ENCODE data around the gene FLT3.
"Not testable (repeated sequence)": the region's sequence is repeated elsewhere in the genome, so short reads cannot be mapped to it uniquely, and the experiment has no call there.

FLT3 gene

DNA sequence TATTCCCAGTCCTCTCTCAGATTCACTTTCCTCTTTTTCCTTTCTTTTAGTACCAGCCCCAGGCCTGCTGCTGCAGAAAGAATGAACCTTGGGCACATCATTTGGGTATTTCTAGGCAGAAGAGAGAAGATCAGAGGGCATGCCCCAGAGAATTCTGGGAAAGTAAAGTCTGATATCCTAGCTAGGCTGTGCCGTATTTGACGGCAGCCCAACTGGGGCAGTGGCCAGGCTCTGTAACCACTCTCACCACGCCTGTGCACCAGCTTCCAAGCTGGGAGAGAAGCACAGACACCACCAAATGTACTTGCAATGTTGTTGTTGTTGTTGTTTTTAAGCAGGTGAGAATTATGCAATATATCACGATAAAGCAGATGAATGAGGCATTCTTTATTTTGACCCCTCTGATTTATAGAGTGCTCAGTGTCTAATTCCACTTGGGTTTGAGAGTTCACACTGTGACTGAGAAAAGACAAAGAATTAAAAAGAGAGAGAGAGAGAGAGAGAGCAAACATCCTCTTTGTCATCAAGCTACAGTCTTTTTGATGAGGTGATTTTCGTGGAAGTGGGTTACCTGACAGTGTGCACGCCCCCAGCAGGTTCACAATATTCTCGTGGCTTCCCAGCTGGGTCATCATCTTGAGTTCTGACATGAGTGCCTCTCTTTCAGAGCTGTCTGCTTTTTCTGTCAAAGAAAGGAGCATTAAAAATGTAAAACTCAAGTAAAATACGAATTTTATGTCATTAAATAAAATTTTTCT lies 72.6 kb downstream of the FLT3 start:
- Histone ChIP-seq H3K27ac (ENCODE audit: low read depth, low read length) (no peak overlapping the region), H3K4me3 (ENCODE audit: low read depth, low read length) (no peak overlapping the region), H3K36me3 (ENCODE audit: insufficient read depth, low read length) (no peaks in the 10 kb centered on the region), H3K4me1 (ENCODE audit: control insufficient read depth, insufficient read depth, low read length, unreplicated experiment) (peaks cover 7% of the 10 kb centered on the region), H3K27me3 (ENCODE audit: insufficient read depth, low read length) (peaks cover 23% of the 10 kb centered on the region), H3K79me2 (ENCODE audit: control insufficient read depth, insufficient read depth, low read length, unreplicated experiment) (no peaks in the 10 kb centered on the region), H2AFZ (ENCODE audit: low read length, unreplicated experiment) (no peak overlapping the region)

DNA sequence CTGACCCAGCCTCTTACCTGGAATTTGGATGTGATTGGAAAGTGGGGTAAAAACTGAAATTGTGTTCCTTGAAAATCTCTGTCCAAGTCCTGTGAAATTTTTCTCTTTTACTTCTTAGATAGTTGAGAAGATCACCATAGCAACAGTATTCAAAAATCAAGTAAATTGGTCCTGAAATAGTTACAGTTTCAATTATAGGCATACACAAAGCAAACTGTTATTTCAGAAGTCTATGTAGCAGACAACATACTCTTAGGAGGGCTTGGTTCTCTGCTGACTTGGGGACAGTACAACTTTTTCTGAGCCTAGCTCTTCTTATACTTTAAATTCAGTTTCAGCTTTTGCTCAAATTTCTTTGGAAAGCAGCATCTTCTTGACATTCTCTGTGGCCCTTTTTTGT lies 73.3 kb downstream of the FLT3 start:
- no peak overlapping the region for H2AFZ ChIP-seq (ENCODE audit: low read length, unreplicated experiment)
- no peak overlapping the region for H3K4me3 ChIP-seq (ENCODE audit: low read depth, low read length)
- peaks cover 9% of the 10 kb centered on the region for H3K4me1 ChIP-seq (ENCODE audit: control insufficient read depth, insufficient read depth, low read length, unreplicated experiment)
- peaks cover 23% of the 10 kb centered on the region for H3K27me3 ChIP-seq (ENCODE audit: insufficient read depth, low read length)
- H3K36me3 ChIP-seq (ENCODE audit: insufficient read depth, low read length): no peaks in the 10 kb centered on the region
- no peak overlapping the region for H3K27ac ChIP-seq (ENCODE audit: low read depth, low read length)
- H3K79me2 ChIP-seq (ENCODE audit: control insufficient read depth, insufficient read depth, low read length, unreplicated experiment): no peaks in the 10 kb centered on the region

DNA sequence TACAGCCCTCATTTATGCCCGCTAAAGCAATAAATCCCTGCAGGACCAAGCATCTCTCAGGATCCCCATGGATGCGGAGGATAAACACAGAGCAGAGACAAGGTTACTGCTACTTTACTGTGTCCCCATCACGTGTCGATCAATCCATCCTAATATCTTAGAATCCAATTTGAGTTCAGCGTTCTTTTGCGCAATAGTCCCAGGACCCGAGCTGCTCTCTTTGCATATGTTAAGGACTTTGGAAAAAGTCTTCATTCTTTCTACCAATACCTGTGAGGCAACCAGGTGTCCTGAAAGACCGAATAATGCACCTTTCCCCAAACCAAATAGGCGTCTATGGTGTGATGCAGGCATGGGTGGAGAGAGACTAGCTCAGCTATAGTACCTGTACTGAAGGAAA lies 73.9 kb downstream of the FLT3 start:
- Histone ChIP-seq H3K27me3 (ENCODE audit: insufficient read depth, low read length) (peaks cover 23% of the 10 kb centered on the region), H2AFZ (ENCODE audit: low read length, unreplicated experiment) (no peak overlapping the region), H3K36me3 (ENCODE audit: insufficient read depth, low read length) (no peaks in the 10 kb centered on the region), H3K27ac (ENCODE audit: low read depth, low read length) (no peak overlapping the region), H3K79me2 (ENCODE audit: control insufficient read depth, insufficient read depth, low read length, unreplicated experiment) (no peaks in the 10 kb centered on the region), H3K4me3 (ENCODE audit: low read depth, low read length) (no peak overlapping the region), H3K4me1 (ENCODE audit: control insufficient read depth, insufficient read depth, low read length, unreplicated experiment) (peaks cover 9% of the 10 kb centered on the region)

DNA sequence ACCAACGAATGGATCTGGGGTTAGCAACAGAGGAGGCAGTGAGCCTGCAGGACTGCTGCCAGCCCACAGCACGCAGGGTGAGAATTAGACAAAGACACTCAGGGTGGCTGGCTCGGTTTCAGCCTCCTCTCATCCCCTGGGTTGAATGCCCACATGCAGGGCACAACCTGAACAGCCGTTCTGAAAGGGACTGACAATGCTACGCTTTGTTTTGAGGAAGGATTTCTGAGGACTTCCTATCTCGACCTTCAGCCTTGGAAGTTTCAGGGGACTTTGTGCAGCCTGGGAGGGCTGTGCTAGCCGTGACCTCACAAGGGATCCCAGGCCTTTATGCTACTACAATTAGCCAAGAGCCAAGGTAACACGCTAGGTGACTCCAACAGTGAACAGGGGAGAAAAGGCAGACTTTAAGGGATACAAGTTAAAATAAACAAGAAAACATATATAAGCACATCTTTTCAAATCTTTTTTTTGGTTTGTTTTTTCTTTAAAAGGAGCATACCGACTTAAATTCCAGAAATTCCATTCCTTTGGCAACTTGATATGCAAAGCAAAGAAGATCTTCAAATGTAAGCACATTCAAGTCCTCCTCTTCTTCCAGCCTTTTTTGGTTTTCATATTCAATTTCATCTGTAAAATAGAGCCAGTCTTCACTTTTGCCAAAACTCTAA lies 77.4 kb downstream of the FLT3 start:
- no peaks in the 10 kb centered on the region for H3K79me2 ChIP-seq (ENCODE audit: control insufficient read depth, insufficient read depth, low read length, unreplicated experiment)
- H3K27ac ChIP-seq (ENCODE audit: low read depth, low read length): no peak overlapping the region
- no peak overlapping the region for H2AFZ ChIP-seq (ENCODE audit: low read length, unreplicated experiment)
- no peaks in the 10 kb centered on the region for H3K36me3 ChIP-seq (ENCODE audit: insufficient read depth, low read length)
- H3K4me3 ChIP-seq (ENCODE audit: low read depth, low read length): no peak overlapping the region
- peaks cover 14% of the 10 kb centered on the region for H3K27me3 ChIP-seq (ENCODE audit: insufficient read depth, low read length)
- H3K4me1 ChIP-seq (ENCODE audit: control insufficient read depth, insufficient read depth, low read length, unreplicated experiment): peaks cover 9% of the 10 kb centered on the region

DNA sequence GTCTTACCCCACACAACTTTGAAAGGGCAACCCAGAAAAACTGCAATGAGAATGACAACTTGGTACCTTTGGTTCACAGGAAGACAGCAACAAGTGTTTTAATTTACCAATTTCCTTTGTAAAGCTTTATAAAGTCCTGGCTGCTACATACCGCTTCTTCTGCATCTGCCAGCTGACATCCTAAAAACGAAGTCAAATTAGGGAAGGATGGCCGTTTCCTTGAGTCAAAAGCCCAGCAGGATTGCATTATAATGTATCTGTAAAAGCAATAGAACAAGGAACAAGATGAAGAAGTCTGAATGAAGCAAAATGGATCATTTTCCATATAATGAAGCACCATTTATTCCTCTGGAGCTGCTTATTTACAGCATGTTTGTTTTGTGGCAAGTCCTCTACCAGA lies 86.1 kb downstream of the FLT3 start:
- Histone ChIP-seq H3K27me3 (ENCODE audit: insufficient read depth, low read length) (peaks cover 61% of the 10 kb centered on the region), H3K27ac (ENCODE audit: low read depth, low read length) (no peak overlapping the region), H2AFZ (ENCODE audit: low read length, unreplicated experiment) (no peak overlapping the region), H3K79me2 (ENCODE audit: control insufficient read depth, insufficient read depth, low read length, unreplicated experiment) (no peaks in the 10 kb centered on the region), H3K4me3 (ENCODE audit: low read depth, low read length) (no peak overlapping the region), H3K4me1 (ENCODE audit: control insufficient read depth, insufficient read depth, low read length, unreplicated experiment) (no peaks in the 10 kb centered on the region), H3K36me3 (ENCODE audit: insufficient read depth, low read length) (no peaks in the 10 kb centered on the region)

DNA sequence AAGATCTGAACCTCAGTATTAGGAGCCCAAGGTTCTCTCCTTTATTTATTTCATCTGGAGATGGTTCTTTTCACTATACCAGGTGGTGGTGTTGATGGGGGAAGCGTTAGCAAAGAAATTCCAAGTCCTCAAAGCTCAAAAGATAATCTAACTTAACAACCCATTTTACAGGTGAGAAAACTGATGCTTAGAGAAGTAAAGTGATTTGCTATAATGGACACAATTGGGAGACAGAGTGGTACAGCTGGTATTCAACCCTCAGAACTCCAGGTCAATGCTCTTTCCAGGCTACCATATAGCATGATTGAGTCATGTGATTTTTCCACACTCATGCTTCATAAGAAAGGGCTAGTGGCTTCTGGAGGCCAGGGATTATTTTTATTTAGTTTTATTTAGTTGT lies 86.9 kb downstream of the FLT3 start:
- peaks cover 65% of the 10 kb centered on the region for H3K27me3 ChIP-seq (ENCODE audit: insufficient read depth, low read length)
- H2AFZ ChIP-seq (ENCODE audit: low read length, unreplicated experiment): no peak overlapping the region
- H3K4me1 ChIP-seq (ENCODE audit: control insufficient read depth, insufficient read depth, low read length, unreplicated experiment): no peaks in the 10 kb centered on the region
- H3K79me2 ChIP-seq (ENCODE audit: control insufficient read depth, insufficient read depth, low read length, unreplicated experiment): no peaks in the 10 kb centered on the region
- no peak overlapping the region for H3K4me3 ChIP-seq (ENCODE audit: low read depth, low read length)
- H3K27ac ChIP-seq (ENCODE audit: low read depth, low read length): no peak overlapping the region
- no peaks in the 10 kb centered on the region for H3K36me3 ChIP-seq (ENCODE audit: insufficient read depth, low read length)

DNA sequence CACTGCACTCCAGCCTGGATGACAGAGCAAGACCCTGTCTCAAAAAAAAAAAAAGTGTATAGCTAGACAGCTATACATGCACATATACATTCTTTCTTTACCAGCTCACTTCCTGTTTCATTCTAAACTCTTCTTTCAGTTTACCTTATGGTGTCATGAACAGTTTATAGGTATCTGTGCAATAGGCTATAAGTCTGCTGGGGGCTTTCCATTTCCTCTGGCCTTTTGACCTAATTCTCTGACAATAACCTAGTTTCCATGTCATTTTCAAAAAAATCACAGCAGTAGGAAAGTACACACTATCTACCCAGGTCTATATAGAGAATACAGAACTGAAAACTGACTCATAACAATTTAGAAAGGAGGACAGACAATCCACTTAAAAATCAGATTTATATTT lies 87.5 kb downstream of the FLT3 start:
- Histone ChIP-seq H3K27ac (ENCODE audit: low read depth, low read length) (no peak overlapping the region), H3K79me2 (ENCODE audit: control insufficient read depth, insufficient read depth, low read length, unreplicated experiment) (no peaks in the 10 kb centered on the region), H3K36me3 (ENCODE audit: insufficient read depth, low read length) (no peaks in the 10 kb centered on the region), H2AFZ (ENCODE audit: low read length, unreplicated experiment) (no peak overlapping the region), H3K4me3 (ENCODE audit: low read depth, low read length) (no peak overlapping the region), H3K27me3 (ENCODE audit: insufficient read depth, low read length) (peaks cover 65% of the 10 kb centered on the region), H3K4me1 (ENCODE audit: control insufficient read depth, insufficient read depth, low read length, unreplicated experiment) (no peaks in the 10 kb centered on the region)

DNA sequence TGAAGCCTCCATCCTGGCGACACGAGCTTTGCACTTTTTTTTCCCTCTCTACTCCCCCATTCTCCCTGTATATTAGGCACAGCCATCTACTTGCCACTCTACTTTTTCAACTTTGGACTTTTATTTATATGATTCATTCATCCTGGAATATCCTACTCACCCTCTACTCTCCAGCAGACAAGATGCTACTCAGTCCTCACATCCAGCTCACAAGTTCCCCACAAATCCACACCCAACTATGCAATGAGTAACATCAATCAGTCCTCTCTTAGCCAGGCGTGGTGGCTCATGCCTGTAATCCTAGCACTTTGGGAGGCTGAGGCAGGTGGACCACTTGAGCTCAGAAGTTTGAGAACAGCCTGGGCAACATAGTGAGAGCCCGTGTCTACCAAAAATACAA lies 88.0 kb downstream of the FLT3 start:
- H3K4me3 ChIP-seq (ENCODE audit: low read depth, low read length): no peak overlapping the region
- H3K36me3 ChIP-seq (ENCODE audit: insufficient read depth, low read length): no peaks in the 10 kb centered on the region
- H3K4me1 ChIP-seq (ENCODE audit: control insufficient read depth, insufficient read depth, low read length, unreplicated experiment): no peaks in the 10 kb centered on the region
- no peaks in the 10 kb centered on the region for H3K79me2 ChIP-seq (ENCODE audit: control insufficient read depth, insufficient read depth, low read length, unreplicated experiment)
- no peak overlapping the region for H2AFZ ChIP-seq (ENCODE audit: low read length, unreplicated experiment)
- no peak overlapping the region for H3K27ac ChIP-seq (ENCODE audit: low read depth, low read length)
- peaks cover 65% of the 10 kb centered on the region for H3K27me3 ChIP-seq (ENCODE audit: insufficient read depth, low read length)

DNA sequence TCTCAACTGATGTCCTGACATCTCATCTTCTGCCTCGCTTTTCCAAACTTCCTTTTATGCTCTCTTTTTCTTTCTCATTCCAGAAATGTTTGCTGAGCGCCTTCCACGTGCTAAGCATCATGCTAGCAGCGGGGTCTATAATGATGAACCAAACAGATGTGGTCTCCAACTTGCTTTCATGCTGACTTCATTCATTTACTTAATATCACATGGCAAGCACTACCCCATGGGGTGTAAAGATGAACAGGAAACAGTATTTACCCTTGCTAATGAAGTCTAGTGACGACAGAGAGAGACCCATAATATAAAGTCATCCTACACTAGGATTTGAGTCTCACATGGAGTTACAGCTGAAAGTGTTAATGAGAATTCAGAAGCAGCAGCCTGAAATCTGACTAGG lies 90.3 kb downstream of the FLT3 start:
- H3K4me1 ChIP-seq (ENCODE audit: control insufficient read depth, insufficient read depth, low read length, unreplicated experiment): no peaks in the 10 kb centered on the region
- H2AFZ ChIP-seq (ENCODE audit: low read length, unreplicated experiment): no peak overlapping the region
- H3K79me2 ChIP-seq (ENCODE audit: control insufficient read depth, insufficient read depth, low read length, unreplicated experiment): no peaks in the 10 kb centered on the region
- no peak overlapping the region for H3K27ac ChIP-seq (ENCODE audit: low read depth, low read length)
- H3K36me3 ChIP-seq (ENCODE audit: insufficient read depth, low read length): no peaks in the 10 kb centered on the region
- H3K27me3 ChIP-seq (ENCODE audit: insufficient read depth, low read length): peaks cover 49% of the 10 kb centered on the region
- no peak overlapping the region for H3K4me3 ChIP-seq (ENCODE audit: low read depth, low read length)

DNA sequence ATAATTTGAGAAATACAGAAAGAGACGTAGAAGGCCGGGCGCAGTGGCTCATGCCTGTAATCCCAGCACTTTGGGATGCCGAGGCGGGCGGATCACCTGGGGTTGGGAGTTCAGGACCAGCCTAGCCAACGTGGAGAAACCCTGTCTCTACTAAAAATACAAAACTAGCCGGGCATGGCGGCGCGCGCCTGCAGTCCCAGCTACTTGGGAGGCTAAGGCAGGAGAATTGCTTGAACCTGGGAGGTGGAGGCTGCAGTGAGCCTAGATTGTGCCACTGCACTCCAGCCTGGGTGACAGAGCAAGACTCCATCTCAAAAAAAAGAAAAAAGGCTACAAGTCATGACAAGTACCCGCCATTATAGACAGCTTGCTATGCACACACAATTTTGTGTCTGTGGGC lies 95.4 kb downstream of the FLT3 start:
- H3K4me1 ChIP-seq (ENCODE audit: control insufficient read depth, insufficient read depth, low read length, unreplicated experiment); H3K36me3 ChIP-seq (ENCODE audit: insufficient read depth, low read length); H3K79me2 ChIP-seq (ENCODE audit: control insufficient read depth, insufficient read depth, low read length, unreplicated experiment); H2AFZ ChIP-seq (ENCODE audit: low read length, unreplicated experiment); H3K4me3 ChIP-seq (ENCODE audit: low read depth, low read length); H3K27ac ChIP-seq (ENCODE audit: low read depth, low read length): not testable (repeated sequence)
- peaks cover 21% of the 10 kb centered on the region for H3K27me3 ChIP-seq (ENCODE audit: insufficient read depth, low read length)
